ENCODE data around the gene CHAD. TPM values are rescaled to one million over a fixed set of nuclear protein-coding genes. Genes with fewer than 3 reads are reported as not detected.

Gene CHAD
- total and polyA plus RNA-seq, 2 of the 13 experiments (the other 11 are each of a cell fraction or from before 2014, with no cell fraction given): 1.4 TPM; not detected in 1

GRCh38 chr17:50428831-50429424, 39.8 kb downstream of the CHAD start (continued):
- TF ChIP-seq ZNF142 (CRISPR knock-in tag; IDR thresholded peaks at IDR 0.05) (peak; percentile 38; the same call in 1 of the 2 replicates), TMF1 (CRISPR knock-in tag; IDR thresholded peaks at IDR 0.05; ENCODE audit: low read depth) (no peak), ZNF510 (CRISPR knock-in tag; IDR thresholded peaks at IDR 0.05; ENCODE audit: low read depth) (no peak), ZNF512 (CRISPR knock-in tag; IDR thresholded peaks at IDR 0.05) (no peak), ZNF180 (CRISPR knock-in tag; IDR thresholded peaks at IDR 0.05; ENCODE audit: borderline replicate concordance, low read depth) (no peak), HOXA3 (CRISPR knock-in tag; IDR thresholded peaks at IDR 0.05) (peak; percentile 91), PRMT3 (CRISPR knock-in tag; IDR thresholded peaks at IDR 0.05; ENCODE audit: borderline replicate concordance, low read depth) (no peak), NKX3-1 (CRISPR knock-in tag; IDR thresholded peaks at IDR 0.05) (no peak), CENPX (CRISPR knock-in tag; IDR thresholded peaks at IDR 0.05) (no peak), TERF1 (CRISPR knock-in tag; IDR thresholded peaks at IDR 0.05) (no peak), ADNP (CRISPR knock-in tag; IDR thresholded peaks at IDR 0.05) (no peak), ESRRA (CRISPR knock-in tag; IDR thresholded peaks at IDR 0.05; ENCODE audit: low read depth) (peak; percentile 82), CCAR2 (optimal IDR thresholded peaks at IDR 0.05; ENCODE audit: low read depth, low read length) (no peak), ZUFSP (CRISPR knock-in tag; IDR thresholded peaks at IDR 0.05; ENCODE audit: borderline replicate concordance) (no peak), CENPT (CRISPR knock-in tag; IDR thresholded peaks at IDR 0.05; ENCODE audit: low read depth) (no peak), ZNF878 (CRISPR knock-in tag; IDR thresholded peaks at IDR 0.05) (no peak), MIER2 (CRISPR knock-in tag; IDR thresholded peaks at IDR 0.05) (peak; percentile 88), ZBTB3 (CRISPR knock-in tag; IDR thresholded peaks at IDR 0.05; ENCODE audit: borderline replicate concordance, low read depth) (no peak; the same call in 1 of the 2 replicates)
